ENCODE measurements around the gene TAX1BP3.
"Not testable (repeated sequence)": the region's sequence is repeated elsewhere in the genome, so short reads cannot be mapped to it uniquely, and the experiment has no call there.

The TAX1BP3 gene

GRCh38 chr17:3668279-3669084 lies at the start of gene TAX1BP3, which contains the start of gene EMC6:
TSS of gene TAX1BP3 (minus strand) at chr17:3668578. CDS start at chr17:3668526, 52 bp downstream.
TSS of gene EMC6 (plus strand) at chr17:3668812. CDS start at chr17:3669147, 335 bp downstream.
- in situ Hi-C loops (cut with MboI; ENCODE audit: low sequenced_read_pairs) = no loop called here

GRCh38 chr17:3715296-3715695 lies 46.9 kb upstream of the TAX1BP3 start:
- in situ Hi-C loops (cut with MboI; ENCODE audit: low sequenced_read_pairs) = no loop called here

GRCh38 chr17:3712811-3713463 lies 44.6 kb upstream of the TAX1BP3 start:
- in situ Hi-C loops (cut with MboI; ENCODE audit: low sequenced_read_pairs) = no loop called here

GRCh38 chr17:3710951-3711383 lies 42.6 kb upstream of the TAX1BP3 start:
- in situ Hi-C loops (cut with MboI; ENCODE audit: low sequenced_read_pairs) = no loop called here

- in situ Hi-C loops (cut with MboI; ENCODE audit: low sequenced_read_pairs) = no loop called here
Measured at GRCh38 chr17:3708366-3708765, 40.0 kb upstream of the TAX1BP3 start.

- in situ Hi-C loops (cut with MboI; ENCODE audit: low sequenced_read_pairs) = not testable (repeated sequence)
Measured at GRCh38 chr17:3705718-3705984, 37.3 kb upstream of the TAX1BP3 start.

- in situ Hi-C loops (cut with MboI; ENCODE audit: low sequenced_read_pairs) = no loop called here
Measured at GRCh38 chr17:3704931-3705717, 36.7 kb upstream of the TAX1BP3 start.

GRCh38 chr17:3702041-3702539 lies 33.7 kb upstream of the TAX1BP3 start:
- in situ Hi-C loops (cut with MboI; ENCODE audit: low sequenced_read_pairs) = not testable (repeated sequence)

- in situ Hi-C loops (cut with MboI; ENCODE audit: low sequenced_read_pairs) = no loop called here
Measured at GRCh38 chr17:3699951-3700350, 31.6 kb upstream of the TAX1BP3 start.

GRCh38 chr17:3698139-3698538 lies 29.8 kb upstream of the TAX1BP3 start:
- in situ Hi-C loops (cut with MboI; ENCODE audit: low sequenced_read_pairs) = no loop called here

GRCh38 chr17:3697103-3697476 lies 28.7 kb upstream of the TAX1BP3 start:
- in situ Hi-C loops (cut with MboI; ENCODE audit: low sequenced_read_pairs) = no loop called here

- in situ Hi-C loops (cut with MboI; ENCODE audit: low sequenced_read_pairs) = no loop called here
Measured at GRCh38 chr17:3695723-3696411, 27.5 kb upstream of the TAX1BP3 start, which contains the start of gene P2RX5. TSS of gene P2RX5 (minus strand) at chr17:3696155. CDS start at chr17:3696005, 150 bp downstream.

GRCh38 chr17:3695129-3695722 lies 26.8 kb upstream of the TAX1BP3 start:
- in situ Hi-C loops (cut with MboI; ENCODE audit: low sequenced_read_pairs) = no loop called here

- in situ Hi-C loops (cut with MboI; ENCODE audit: low sequenced_read_pairs) = no loop called here
Measured at GRCh38 chr17:3693829-3694231, 25.5 kb upstream of the TAX1BP3 start.

GRCh38 chr17:3693141-3693540 lies 24.8 kb upstream of the TAX1BP3 start:
- in situ Hi-C loops (cut with MboI; ENCODE audit: low sequenced_read_pairs) = no loop called here

- in situ Hi-C loops (cut with MboI; ENCODE audit: low sequenced_read_pairs) = no loop called here
Measured at GRCh38 chr17:3692346-3692745, 24.0 kb upstream of the TAX1BP3 start.

- in situ Hi-C loops (cut with MboI; ENCODE audit: low sequenced_read_pairs) = no loop called here
Measured at GRCh38 chr17:3691617-3692067, 23.3 kb upstream of the TAX1BP3 start.

- in situ Hi-C loops (cut with MboI; ENCODE audit: low sequenced_read_pairs) = no loop called here
Measured at GRCh38 chr17:3690094-3690715, 21.8 kb upstream of the TAX1BP3 start.

GRCh38 chr17:3689262-3690093 lies 21.1 kb upstream of the TAX1BP3 start:
- in situ Hi-C loops (cut with MboI; ENCODE audit: low sequenced_read_pairs) = no loop called here

Data from HL-60/S4 treated with phorbol 12-myristate 13-acetate at 8.2 ng/mL for 4 days and 3 days (cell line).